HG03025 (cell line): ENCODE data around the gene MTCL1.

Experiments
- ATAC-seq: cut with Tn5 transposase; IDR thresholded peaks from one replicate; pipeline ENCODE4 v1.9.1; 2021; ENCODE audit warnings: mild to moderate bottlenecking, moderate library complexity; ENCODE audit not compliant: unreplicated experiment, low FRiP score

The MTCL1 gene

DNA sequence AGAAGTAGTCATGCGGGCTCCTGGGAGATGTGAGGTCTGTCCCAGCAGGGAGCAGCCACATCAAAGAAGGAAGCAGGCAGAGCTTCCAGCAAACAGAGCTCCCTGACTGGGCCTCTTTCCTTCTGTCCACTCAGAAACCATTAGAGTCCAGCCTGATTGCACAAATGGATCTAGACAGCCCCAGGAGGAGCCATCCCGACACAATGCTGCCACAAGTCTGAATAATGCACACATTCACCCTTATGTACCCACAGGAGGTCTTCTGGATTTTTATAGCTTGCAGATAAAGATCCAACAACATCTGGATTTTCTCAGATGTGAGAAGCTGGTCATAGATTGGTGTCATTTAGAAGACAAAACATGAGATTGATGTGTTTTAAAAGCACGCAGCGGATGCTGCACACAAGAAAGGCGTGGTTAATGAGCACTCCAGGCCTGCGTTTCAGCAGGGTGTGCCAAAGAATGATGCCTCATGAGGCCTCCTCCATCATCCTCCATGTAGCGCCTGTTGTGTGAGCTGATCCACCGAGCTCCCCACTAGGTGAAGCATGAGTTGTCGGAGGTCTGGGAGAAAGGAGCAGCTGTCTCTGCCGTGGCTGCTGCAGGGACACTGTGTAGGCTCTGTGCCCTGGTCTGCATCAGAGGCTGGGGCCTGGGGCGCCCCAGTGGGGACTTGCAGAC, 60.6 kb downstream of the MTCL1 start:
- ATAC-seq: no peak

DNA sequence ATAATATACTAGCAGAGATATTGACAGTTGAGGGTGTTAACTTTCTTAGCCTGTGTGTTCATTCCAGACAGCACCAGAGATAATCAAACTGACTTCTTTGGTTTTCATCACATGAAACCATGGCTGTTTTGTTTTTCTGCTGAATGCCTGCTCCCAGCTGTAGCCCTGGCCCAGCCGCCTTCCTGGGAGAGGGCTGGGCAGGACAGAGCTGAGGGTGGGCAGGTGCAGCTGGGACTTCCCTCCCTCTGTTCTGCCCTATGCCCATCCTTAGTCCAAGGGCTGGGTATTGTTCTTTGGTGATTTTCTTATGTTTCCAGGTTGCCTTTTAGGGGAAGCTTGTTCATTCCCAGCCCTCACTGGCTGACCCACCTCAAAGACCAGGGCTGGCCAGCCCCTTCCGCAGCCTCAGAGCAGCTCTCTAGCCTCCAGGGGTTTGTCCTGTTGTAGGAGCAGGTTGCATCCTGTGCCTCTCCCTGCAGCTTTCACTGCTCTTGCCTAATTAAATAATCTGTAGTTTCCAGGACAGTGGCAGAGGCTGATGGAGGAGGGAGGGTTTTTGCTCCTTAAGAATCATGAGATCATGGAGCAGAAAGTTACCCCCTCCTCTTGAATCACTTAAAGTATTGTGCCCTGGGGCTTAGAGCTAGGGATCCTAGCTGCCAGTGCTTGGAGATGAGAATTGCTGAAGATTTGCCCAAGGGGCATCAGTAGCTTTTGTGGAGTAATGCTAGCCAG, 61.4 kb downstream of the MTCL1 start:
- ATAC-seq: no peak

DNA sequence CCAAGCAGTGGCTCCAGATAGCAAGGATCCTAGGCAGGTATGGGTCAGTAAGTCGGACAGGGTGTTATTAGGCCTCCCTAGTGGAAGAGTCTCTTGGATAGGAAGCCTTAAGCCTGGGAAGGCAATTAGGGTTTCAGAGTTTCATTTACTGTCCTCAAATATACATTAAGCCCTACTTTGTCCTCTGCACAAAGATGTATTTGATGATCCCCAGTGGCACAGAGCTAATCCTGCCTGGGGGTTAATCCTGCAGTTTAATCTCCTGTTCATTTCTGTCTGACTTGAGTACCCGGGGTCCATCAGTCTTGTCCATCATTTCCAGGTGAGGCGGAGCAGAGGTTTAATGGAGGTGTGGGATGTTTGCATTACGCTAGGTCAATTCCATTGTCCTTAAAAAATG, 62.0 kb downstream of the MTCL1 start:
- no peak for ATAC-seq

DNA sequence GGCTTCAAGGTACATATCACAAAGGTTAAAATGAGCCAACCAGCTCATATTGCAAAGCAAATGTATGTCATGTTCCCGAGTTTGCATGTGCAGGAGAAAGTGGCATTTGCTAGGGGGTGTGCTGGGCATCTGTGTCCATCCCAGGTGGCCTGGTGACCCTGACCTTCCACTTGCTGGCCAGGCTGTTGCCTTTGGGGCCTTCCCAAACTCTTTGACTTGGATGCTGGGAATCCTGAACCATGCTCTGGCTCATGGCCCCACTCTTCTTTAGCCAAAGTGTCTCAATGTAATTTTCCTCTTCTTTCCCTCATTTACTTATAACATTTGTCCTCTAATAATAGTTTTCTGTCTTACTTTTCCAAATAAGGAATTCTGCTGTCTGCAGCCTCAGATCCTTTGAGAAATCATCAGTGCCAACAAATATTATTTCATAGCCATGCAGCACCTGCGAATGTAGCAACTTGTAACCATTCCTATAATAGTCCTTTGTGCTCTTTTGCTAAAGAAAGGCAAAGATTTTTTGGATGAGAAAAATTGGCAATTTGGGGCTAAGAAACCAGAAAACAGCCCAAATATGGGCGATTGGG, 64.2 kb downstream of the MTCL1 start:
- no peak for ATAC-seq

DNA sequence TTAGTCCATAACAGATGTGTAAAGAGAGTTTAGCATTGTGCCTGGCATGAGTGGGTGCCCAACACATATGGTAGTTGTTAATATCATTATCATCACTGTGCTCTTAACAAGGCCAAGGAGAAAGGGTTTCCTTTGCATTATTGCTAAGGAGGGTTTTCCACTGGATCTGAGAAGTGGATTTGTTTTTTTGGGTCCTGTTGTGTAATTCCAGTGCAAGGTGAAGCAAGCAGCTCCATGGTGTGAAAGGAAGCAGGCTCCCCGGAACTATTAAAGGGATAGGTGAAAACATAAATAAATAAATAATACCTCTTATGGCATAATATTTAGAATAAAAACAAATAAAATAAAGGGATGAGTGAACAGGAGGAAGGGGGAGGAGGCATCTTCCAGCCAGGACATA, 65.3 kb downstream of the MTCL1 start:
- ATAC-seq: no peak

DNA sequence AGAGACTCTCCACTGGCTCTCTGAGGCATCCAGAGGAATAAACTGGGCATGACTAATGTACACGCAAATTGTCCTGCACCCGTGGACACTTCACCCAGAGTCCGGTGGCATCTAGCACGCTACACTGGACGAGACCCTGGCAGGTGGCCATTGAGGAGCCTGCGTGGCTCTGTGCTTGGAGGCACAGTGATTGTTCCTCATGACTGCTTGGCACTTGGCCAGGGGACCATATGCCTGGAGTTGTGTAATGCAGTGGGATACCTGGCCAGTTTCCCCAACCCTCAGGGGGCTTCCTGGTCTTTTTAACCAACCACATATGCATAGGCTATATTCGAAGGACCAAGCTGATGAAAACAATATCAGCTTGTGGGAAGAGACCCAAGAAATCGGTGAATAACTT, 66.6 kb downstream of the MTCL1 start:
- no peak for ATAC-seq

DNA sequence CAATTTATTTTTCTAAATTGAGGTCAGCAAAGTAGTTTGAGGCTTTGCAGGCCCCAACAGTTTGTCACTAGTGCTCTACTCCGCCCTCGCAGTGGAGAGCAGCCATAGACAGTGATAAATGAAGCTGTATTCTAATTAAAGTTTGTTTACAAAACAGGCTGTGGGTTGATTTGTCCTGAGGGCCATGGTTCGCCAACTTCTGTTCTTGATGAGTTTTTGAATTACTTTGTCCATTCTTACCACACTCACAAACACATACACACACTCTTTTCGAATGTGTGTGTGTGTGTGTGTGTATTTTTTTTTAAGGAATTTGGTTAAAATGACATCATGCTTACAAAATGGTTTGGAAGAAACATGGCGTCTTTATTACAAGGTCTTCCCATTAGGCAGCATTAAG, 68.6 kb downstream of the MTCL1 start:
- no peak for ATAC-seq

DNA sequence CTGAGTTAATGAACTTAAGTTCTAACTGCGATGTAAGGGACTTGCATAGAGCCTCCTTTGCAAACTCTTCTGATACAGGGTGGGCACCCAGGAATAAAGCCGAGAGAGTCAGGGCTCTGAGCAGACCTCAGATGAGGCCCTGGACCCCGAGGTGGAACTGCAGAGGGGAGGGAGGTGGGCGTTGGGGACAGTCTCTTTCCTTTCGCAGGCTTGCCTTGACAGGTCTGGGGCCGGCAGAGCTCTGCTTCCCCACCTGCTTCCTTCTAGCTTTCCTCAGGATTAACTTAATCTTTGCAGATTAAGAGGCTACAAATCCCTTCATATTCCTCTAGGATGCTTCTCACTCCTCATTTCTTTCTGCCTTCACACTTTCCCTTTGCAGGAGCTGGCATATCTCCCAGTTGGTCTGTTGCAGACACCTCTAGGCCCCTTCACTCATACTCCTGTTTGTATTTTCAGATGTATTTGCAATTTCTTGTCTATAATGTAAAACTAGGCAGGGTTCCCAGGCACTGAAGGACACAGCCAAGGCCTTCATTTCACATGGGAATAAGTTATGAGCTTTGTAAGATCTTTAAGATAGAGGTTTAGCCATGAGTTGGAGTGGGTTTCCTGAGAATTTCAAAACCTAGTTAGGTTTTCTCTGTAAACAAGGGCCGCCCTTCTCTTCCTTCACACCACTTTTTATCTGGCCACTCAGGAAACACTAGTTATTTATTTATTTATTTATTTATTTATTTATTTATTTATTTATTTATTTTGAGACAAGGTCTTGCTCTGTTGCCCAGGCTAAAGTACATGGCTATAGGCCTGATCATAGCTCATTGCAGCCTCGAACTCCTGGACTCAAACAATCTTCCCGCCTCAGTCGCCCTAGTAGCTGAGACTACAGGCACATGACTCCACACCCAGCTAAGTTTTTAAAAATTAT, 70.9 kb downstream of the MTCL1 start:
- ATAC-seq: no peak

DNA sequence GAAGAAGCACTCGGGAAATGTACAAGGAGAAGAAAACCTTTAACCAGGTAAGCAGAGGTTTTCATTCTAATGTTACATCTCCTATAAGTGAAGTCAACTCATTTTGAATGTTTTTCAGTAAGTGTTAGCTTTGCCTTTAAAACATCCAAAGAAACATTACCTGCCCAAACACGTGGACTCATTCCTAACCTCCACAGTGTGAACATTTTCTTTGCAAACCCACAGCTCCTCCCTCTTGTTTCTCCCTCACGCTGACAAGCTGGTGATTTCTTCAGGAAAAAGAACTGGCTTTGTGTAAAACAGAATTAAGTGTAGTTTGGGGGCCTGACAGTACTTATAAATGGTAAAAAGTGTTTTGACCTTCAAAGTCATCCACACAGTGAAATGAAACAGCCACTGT, 72.5 kb downstream of the MTCL1 start:
- ATAC-seq: no peak

DNA sequence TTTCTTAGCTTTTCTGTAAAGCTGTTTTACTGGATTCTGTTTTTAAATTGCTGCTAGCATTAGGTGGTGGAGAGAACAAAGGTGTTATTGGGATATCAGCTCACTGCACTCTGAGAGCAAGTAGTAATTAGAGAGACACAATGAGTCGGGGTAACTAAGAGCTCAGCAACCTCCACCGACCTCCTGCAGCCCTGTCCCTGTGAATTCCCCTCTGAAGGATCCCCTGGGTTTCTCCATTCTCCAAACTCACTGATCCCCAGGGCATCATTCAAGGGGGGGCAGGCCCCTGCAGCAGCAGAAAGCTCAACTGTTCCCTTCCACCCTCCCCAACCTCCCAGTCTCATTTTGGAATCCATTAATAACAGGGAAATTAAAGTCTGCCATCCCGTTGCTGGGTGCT, 73.0 kb downstream of the MTCL1 start:
- no peak for ATAC-seq

DNA sequence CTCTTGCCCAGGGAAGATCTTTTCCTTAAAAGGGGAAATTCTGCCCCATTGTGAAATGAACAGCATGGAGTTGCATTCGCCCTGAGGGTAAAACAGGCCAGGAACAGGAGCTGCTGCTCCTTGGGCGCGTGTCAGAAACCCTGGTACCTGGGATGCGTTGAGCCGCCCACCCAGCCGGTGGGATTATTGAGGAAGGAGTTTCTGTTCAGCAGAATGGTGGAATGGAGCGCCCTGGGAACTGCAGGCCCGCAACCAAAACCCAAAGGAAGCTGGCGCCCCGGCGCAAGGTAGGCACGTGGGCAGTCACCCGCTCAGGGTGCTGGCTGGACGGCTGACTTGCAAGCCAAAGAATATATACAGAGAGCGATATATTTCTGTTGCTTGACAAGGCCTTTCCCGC, 73.5 kb downstream of the MTCL1 start:
- ATAC-seq: no peak

DNA sequence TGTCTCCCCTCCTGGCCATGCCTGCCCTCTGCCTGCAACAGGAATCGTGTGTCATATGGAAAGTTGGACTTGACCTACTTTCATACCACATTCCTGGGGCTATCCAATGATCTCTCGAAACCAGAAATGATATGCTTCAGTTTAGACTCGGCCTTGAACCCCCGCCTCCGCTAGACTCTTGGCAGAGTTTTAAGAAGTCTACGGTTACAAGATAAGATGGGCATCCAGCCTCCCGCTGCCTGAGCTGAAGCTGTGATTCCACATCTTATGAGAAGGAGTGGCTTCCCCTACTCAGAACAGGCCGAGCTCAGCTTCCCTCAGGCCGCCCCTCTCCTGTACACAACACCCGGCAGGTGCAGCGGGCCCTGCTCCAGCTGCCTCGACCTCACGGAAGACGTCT, 73.9 kb downstream of the MTCL1 start:
- ATAC-seq: no peak

DNA sequence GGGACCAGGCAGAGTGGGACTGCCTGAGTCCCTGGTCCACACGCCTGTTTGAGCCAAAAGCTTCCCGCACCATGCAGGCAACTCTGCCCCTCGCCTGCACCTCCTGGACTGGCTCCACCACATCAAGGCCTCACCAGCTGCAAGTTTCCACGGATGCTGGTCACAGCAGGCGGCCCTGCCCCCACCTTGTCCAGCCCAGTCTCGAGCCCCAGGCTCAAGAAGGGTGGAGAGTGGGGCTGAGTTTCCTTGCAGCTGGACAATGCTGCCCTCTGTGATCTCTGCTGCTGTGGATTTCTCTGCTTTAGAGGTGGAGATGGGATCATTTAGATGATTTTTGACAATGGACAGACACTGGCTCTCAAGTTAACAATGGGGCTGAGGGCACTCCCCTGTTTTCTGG, 74.9 kb downstream of the MTCL1 start:
- no peak for ATAC-seq

DNA sequence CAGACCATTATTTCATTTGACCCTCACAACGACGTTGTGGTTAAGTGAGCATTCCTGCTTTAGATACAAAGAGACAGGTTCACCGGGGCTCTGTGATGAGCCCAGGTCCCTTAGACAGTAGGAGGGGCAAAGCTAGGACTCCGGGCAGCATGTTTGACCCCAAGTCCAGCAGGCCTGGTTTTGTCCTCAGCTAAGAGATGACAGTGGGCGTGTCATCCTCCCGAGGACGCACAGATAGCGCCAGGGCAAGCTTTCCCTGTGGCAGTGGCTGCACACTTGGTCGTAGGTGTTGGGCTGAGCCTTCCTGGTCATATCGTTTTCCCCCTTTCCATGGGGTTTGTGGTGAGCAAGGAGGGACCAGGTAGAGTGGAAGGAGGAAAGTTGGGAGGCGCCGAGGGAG, 76.3 kb downstream of the MTCL1 start:
- ATAC-seq: no peak

DNA sequence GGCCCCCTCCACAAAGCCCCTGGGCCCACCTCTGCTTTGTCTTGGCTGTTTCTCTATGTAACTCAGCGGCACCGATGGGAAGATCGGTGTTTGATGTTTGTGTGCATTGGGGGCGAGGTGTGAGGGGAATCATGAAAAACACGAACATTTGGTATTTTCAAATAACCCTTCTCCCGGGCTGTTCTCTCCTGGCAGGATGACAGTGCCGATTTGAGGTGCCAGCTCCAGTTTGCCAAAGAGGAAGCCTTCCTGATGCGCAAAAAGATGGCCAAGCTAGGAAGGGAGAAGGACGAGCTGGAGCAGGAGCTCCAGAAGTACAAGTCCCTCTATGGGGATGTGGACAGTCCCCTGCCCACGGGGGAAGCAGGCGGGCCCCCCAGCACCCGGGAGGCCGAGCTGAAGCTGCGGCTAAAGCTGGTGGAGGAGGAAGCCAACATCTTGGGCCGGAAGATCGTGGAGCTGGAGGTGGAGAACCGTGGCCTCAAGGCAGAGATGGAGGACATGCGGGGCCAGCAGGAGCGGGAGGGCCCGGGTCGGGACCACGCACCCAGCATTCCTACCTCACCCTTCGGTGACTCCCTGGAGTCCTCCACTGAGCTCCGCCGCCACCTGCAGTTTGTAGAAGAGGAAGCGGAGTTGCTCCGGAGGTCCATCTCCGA, 78.1 kb downstream of the MTCL1 start:
- ATAC-seq: no peak

DNA sequence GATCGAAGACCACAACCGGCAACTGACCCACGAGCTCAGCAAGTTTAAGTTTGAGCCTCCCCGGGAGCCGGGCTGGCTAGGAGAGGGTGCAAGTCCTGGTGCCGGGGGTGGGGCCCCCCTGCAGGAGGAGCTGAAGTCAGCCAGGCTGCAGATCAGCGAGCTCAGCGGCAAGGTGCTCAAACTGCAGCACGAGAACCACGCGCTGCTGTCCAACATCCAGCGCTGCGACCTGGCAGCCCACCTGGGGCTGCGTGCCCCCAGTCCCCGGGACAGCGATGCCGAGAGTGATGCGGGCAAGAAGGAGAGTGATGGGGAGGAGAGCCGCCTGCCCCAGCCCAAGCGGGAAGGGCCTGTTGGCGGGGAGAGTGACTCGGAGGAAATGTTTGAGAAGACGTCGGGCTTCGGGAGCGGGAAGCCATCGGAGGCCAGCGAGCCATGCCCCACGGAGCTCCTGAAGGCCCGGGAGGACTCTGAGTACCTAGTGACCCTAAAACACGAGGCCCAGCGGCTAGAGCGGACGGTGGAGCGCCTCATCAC, 78.7 kb downstream of the MTCL1 start:
- no peak for ATAC-seq

DNA sequence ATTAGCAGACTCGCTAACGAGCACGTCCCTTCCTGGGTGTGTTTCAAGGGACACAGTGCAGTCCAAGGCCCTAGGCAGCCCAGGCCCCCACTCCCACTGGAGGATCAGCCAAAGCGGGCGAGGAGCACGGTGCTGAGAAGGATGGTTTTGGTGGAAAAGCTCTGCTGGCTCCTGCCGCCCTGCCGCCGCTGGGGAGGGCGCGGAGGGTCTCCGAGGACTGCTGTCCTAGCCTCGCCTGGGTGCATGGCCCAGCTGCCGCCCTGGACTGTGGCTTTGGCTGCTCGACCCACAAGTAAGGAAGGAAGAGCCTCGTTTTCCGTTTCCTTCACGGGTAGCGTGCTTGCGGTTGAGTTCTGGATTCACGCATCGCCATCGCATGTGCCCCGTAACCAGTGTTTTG, 79.9 kb downstream of the MTCL1 start:
- no peak for ATAC-seq

DNA sequence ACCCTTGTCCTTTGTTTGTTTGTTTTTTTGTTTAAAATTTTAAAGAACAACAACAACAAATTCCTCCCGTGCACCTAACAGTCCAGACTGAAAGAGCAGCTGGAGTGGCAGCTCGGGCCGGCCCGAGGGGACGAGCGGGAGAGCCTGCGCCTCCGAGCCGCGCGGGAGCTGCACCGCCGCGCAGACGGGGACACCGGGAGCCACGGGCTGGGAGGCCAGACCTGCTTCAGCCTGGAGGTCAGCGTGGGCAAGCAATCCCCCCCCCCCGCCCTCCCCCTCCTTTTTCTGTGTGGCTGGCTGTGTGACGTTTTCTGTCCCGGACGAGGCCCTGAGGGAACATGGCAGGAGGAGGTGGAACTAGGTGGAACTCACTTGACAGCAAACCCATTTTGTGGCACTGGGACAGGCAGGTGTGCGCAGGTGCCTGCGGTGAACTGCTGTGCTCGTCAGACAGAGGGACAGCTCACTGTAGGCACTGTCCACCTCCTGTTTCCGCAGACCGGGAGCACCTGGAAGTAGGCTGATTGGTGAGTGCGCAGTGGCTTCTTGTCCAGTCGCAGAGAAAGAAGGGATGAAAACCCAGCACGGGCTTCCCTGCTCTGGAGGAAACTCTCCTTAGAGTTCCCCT, 80.6 kb downstream of the MTCL1 start:
- no peak for ATAC-seq

DNA sequence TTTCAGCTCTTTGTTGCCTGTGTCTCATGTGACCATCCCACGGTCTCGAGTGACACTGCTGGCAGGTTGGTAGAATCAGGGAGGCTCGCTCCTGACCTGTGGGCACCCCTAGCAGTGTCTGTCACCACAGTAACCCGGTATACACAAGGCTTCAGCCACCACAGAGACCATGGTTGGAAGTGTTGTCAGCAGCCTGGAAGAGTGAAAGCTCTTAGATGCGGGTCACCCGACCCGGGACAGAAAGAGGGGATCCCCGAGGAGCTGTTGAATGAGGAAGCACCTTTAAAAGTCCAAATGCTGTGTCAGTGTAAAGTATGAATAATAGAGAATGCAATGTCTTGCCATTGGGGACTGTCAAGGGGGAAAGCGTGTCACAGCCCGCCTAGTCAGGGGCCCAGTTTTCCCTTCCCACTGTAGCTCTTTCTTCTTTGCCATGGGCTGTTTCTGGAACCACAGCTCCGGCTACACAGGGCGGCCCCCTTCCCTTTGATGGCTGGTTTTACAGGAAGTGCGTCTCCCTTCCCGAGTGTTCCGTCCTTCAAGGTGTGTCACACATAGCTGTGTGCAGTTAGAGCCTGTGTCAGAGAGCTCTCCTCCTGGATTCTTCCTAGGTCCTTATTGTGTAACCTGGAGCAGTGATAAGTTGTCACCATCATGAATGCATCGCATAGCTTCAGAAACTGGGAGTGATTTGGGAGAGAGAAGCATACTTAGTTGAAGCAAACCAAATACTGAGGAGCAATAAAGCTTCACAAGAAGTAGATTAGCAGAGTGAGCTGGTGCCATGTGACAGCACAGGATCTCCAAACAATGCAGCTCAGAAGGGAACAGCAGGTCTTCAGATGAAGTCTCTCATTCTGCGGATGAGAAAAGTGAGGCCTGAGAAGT, 81.4 kb downstream of the MTCL1 start:
- no peak for ATAC-seq
